NCI-H2081 treated with DMSO at 0.1 percent for 48 hours (cell line): ENCODE measurements around the gene CALCOCO1.

Source experiments
- DNase-seq: peaks from one replicate; lab custom pipeline; 2025; lab: John Stamatoyannopoulos, UW

Gene CALCOCO1

GRCh38 chr12:53660041-53660440 lies 67.2 kb downstream of the CALCOCO1 start:
- DNase-seq: no peak

GRCh38 chr12:53659571-53659981 lies 67.7 kb downstream of the CALCOCO1 start:
- no peak for DNase-seq

GRCh38 chr12:53659011-53659551 lies 68.2 kb downstream of the CALCOCO1 start:
- peak; percentile 16 for DNase-seq
